BJ (cell line): Measurements from ENCODE around the gene IL4R. TPM values are rescaled to one million over a fixed set of nuclear protein-coding genes. Genes with fewer than 3 reads are reported as not detected.

ENCODE experiments used
- CTCF ChIA-PET: fragments of 350-600 bp; formaldehyde crosslinking; extraction: SDS; loops from one replicate; lab custom pipeline; 2021; ENCODE audit warnings: antibody characterized with exemption, inconsistent platforms; lab: Yijun Ruan, JAX
- POLR2A ChIA-PET: fragments of 300-600 bp; sonication (Branson Sonifier 250); formaldehyde crosslinking; extraction: SDS; loops from one replicate; lab custom pipeline; 2021; ENCODE audit warnings: antibody characterized with exemption; lab: Charles Lee
- DNase-seq: peaks from one replicate; pipeline ENCODE4 v3.0.0-alpha.2; 2011; ENCODE audit warnings: low read depth
- H3K27me3 ChIP-seq: 2 replicates; pipeline ENCODE4 v1.6.0; 2011; ENCODE audit warnings: low read length; ENCODE audit not compliant: control insufficient read depth, insufficient read depth
- H3K36me3 ChIP-seq: 2 replicates; pipeline ENCODE4 v1.5.1; 2011; ENCODE audit warnings: low read length; ENCODE audit not compliant: control insufficient read depth, insufficient read depth
- H3K4me3 ChIP-seq: 2 replicates; pipeline ENCODE4 v1.5.1; 2011; ENCODE audit warnings: low read depth, mild to moderate bottlenecking, control low read depth, low read length
- polyA plus RNA-seq: library from polyadenylated mRNA; depleted of rRNA; stranded (reverse); fragments of >200 nt; gene quantifications from 2 replicates; pipeline ENCODE4 v1.2.3, GENCODE V29; 2011
- TF ChIP-seq, protein P1 (sequence below): IDR thresholded peaks from 2 replicates; pipeline ENCODE4 v1.5.1; 2011; ENCODE audit warnings: low read depth, mild to moderate bottlenecking, control low read depth, inconsistent platforms, low read length, moderate library complexity; ENCODE audit not compliant: insufficient read depth

The IL4R gene
- polyA plus RNA-seq, 1 experiment = 25.4 TPM

DNA sequence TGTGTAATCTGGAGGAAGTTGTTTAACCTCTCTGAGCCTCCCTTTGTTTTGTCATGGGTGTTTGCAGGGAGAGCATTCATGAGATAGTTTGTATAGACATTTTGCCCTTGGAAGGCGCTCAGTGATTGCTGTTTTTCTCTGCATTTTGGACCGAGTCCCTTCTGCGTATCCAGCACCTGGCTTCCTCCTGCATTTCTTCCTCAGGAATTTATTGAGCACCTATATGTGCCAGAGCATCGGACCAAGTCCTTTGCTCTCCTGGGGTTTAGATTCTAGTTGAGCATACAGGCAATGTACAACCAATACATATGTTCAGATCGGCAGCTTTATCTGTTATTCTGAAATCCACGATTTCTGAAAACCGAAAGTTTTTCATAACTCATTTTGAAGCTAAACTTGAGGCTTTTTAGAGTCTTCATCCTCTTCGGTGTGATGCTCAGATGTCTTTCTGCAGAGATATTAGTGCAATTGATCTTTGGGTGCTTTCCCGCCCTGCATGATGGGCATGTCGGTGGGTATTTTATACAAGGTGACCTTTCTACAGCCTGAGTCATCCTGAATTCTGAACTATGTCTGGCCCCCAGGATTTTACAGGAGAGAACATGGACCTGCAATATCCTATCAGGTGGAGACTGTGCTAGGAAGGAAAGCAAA is 4.1 kb downstream of the IL4R start:
- DNase-seq = no peak
- CTCF ChIA-PET = interaction anchor here (0.5 to 1.9 kb wide), 4 partner anchors 48 to 131 kb away, joined by 3 to 6 read pairs (median 3); no protein-coding TSS in a partner anchor
- Histone ChIP-seq H3K27me3 (no peaks in the 10 kb centered on the region), H3K4me3 (no peak overlapping the region), H3K36me3 (no peaks in the 10 kb centered on the region)
- POLR2A ChIA-PET = no interaction called here
- TF ChIP-seq, protein P1, sequence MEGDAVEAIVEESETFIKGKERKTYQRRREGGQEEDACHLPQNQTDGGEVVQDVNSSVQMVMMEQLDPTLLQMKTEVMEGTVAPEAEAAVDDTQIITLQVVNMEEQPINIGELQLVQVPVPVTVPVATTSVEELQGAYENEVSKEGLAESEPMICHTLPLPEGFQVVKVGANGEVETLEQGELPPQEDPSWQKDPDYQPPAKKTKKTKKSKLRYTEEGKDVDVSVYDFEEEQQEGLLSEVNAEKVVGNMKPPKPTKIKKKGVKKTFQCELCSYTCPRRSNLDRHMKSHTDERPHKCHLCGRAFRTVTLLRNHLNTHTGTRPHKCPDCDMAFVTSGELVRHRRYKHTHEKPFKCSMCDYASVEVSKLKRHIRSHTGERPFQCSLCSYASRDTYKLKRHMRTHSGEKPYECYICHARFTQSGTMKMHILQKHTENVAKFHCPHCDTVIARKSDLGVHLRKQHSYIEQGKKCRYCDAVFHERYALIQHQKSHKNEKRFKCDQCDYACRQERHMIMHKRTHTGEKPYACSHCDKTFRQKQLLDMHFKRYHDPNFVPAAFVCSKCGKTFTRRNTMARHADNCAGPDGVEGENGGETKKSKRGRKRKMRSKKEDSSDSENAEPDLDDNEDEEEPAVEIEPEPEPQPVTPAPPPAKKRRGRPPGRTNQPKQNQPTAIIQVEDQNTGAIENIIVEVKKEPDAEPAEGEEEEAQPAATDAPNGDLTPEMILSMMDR = no peak

DNA sequence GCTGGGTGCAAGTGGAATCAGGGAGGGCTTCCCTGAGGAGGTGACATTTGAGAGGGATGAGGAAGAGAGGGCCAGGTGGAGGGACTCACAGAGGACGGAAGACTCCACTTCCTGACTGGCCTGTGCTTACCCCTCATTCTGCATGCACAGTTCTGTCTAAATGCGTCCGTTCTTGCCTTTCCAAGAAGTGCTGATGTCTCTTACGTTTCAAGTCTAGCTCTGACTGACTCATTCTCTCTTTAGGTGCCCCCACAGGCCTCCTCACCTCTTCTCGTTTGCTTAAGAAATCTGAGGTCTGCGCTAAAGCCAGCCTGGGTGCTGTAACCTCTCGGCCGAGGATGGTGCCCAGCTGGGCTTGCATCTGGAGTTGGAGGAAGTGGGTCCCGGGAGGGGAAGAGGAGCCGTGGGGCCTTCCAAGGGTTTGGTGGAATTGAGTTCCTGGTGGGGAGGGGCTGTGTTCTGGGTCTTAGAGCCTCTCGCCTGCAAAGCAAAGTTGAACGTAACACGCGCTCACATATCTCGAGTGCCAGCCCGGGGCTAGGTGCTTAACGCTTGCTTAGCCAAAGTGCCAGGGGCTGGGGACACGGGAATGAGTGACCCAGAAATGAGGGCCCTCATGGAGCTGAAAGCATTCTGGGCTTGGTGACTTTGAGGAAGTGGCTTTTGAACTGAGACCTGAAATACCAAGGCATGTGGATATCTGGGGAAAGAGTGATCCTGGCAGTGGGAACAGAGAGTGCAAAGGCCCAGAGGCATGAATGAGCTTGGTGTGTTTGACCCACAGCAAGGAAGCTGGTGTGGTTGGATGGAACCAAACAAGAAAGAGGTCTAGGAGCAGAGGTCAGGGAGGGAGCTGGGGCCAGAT is 4.8 kb downstream of the IL4R start:
- Histone ChIP-seq H3K36me3 (no peaks in the 10 kb centered on the region), H3K4me3 (no peak overlapping the region), H3K27me3 (no peaks in the 10 kb centered on the region)
- TF ChIP-seq, protein P1 = no peak
- no peak for DNase-seq
- ChIA-PET POLR2A (no interaction called here), CTCF (interaction anchor here (0.6 to 1.9 kb wide), 3 partner anchors 47 to 84 kb away, joined by 3 to 6 read pairs (median 3); no protein-coding TSS in a partner anchor)

DNA sequence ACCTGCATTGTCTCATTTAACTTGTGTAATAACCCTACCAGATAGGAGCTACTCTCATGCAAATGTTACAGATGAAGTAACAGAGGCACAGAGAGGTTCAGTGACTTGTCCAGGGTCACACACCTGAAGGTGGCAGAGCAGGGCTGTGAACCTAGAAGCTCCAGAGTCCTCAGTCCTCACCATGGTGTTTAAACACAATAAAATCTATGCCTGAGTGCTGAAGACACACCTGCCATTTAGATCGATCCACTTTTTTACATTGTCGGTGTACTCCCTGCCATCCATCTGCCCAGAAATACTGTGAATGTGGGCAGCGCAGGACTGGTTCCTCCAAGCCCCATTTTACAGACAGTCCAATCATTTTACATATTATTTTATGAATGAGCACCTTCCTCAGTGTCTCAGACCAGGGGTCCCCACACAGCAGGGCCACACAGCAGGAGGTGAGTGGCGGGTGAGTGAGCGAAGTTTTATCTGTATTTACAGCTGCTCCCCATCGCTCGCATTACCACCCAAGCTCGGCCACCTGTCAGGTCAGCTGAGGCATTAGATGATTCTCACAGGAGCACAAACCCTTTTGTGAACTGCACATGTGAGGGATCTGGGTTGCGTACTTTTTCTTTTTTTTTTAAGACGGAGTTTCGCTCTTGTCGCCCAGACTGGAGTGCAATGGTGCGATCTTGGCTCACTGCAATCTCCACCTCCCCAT is 5.6 kb downstream of the IL4R start:
- ChIA-PET CTCF (interaction anchor here (1.9 kb wide), 1 partner anchor 47 kb away, joined by 6 read pairs; no protein-coding TSS in a partner anchor), POLR2A (no interaction called here)
- no peak for DNase-seq
- H3K27me3 ChIP-seq = no peaks in the 10 kb centered on the region
- H3K4me3 ChIP-seq = no peak overlapping the region
- no peaks in the 10 kb centered on the region for H3K36me3 ChIP-seq
- TF ChIP-seq, protein P1 = no peak

DNA sequence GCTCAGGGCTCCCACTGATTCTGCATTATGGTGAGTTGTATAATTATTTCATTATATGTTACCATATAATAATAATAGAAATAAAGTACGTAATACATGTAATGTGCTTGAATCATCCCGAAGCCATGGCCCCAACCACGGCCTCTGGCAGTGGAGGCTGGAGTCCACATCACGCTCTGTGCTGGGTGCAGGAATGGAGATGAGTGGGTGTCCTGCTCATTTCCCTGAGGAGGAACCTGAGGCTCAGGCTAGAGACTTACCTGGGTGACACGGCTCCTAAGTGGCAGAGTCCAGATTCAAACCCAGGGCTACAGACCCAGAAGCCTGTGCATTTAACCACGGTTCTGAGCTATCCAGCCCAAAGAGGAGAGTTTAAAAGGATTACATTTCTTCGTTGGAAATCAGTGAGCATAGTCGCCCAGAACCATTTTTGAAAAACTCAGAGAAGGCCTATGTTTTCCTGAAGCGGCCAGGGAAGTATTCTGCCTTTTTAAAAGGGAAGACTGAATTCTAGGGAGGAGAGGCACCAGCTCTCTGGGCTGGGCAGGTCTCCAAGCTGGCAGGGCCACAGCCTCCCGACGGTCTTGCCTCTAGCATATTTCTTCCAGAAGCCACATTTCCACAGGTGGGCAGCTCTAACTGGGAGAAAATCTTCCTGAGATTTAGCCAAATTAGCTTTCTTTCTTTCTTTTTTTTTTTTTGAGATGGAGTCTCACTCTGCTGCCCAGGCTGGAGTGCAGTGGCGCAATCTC is 6.7 kb downstream of the IL4R start:
- H3K4me3 ChIP-seq = no peak overlapping the region
- POLR2A ChIA-PET = no interaction called here
- no peaks in the 10 kb centered on the region for H3K27me3 ChIP-seq
- TF ChIP-seq, protein P1 = no peak
- peaks cover 2% of the 10 kb centered on the region; the same call in 1 of the 2 replicates for H3K36me3 ChIP-seq
- DNase-seq = no peak
- CTCF ChIA-PET = no interaction called here
